SH-SY5Y (cell line): Measurements from ENCODE around the gene TBC1D4.

Source experiments
- GATA2 ChIP-seq: IDR thresholded peaks from 2 replicates; pipeline ENCODE4 v1.6.1; 2011; ENCODE audit warnings: mild to moderate bottlenecking, low read depth, low read length
- GATA3 ChIP-seq: IDR thresholded peaks from 2 replicates; pipeline ENCODE4 v1.6.1; 2011; ENCODE audit warnings: low read depth, mild to moderate bottlenecking, low read length, moderate library complexity

- no peak for TF ChIP-seq GATA2
- TF ChIP-seq GATA3 = no peak
Measured at GRCh38 chr13:75294110-75294509, 187.9 kb downstream of the TBC1D4 start.
